ENCODE data around the gene CACHD1. TPM values are rescaled to one million over a fixed set of nuclear protein-coding genes. Genes with fewer than 3 reads are reported as not detected.

CACHD1 gene
- total RNA-seq, 2 donors from 2014 or later, result 8.6 to 12.9 TPM

- TF ChIP-seq POLR2A (IDR thresholded peaks at IDR 0.05), result no peak
- no peak for TF ChIP-seq CTCF (IDR thresholded peaks at IDR 0.05)
- no peaks in the 10 kb centered on the region for H3K27me3 ChIP-seq
- no peak for DNase-seq
- WGBS, 2 donors, result 23 to 37% methylated on average over 4 of the region's 4 CpGs
- intact Hi-C loops (cut with DNase I), result no loop called here
- no peak for ATAC-seq
- H3K27ac ChIP-seq, result no peak overlapping the region
- H3K9me3 ChIP-seq, result no peaks in the 10 kb centered on the region
- no peaks in the 10 kb centered on the region for H3K36me3 ChIP-seq (replicated peaks in 1 of 2; ENCODE audit: insufficient read depth in 1 of 2, low read depth in 2 of 2)
- no peak overlapping the region for H3K4me3 ChIP-seq
- peaks cover 55% of the 10 kb centered on the region for H3K4me1 ChIP-seq
Observed at GRCh38 chr1:64480999-64481772, 11.3 kb downstream of the CACHD1 start.

GRCh38 chr1:64482128-64482527 is 12.2 kb downstream of the CACHD1 start:
- TF ChIP-seq CTCF (IDR thresholded peaks at IDR 0.05) (no peak), POLR2A (IDR thresholded peaks at IDR 0.05) (no peak)
- H3K36me3 ChIP-seq (replicated peaks in 1 of 2; ENCODE audit: insufficient read depth in 1 of 2, low read depth in 2 of 2), result no peaks in the 10 kb centered on the region
- H3K4me1 ChIP-seq, result peaks cover 45% of the 10 kb centered on the region
- 61 to 78% methylated on average over 3 of the region's 3 CpGs for WGBS, 2 donors
- ATAC-seq, result no peak
- H3K4me3 ChIP-seq, result no peak overlapping the region
- no peaks in the 10 kb centered on the region for H3K9me3 ChIP-seq
- DNase-seq, result no peak
- no peak overlapping the region for H3K27ac ChIP-seq
- no peaks in the 10 kb centered on the region for H3K27me3 ChIP-seq
- intact Hi-C loops (cut with DNase I), result no loop called here

- intact Hi-C loops (cut with DNase I), result no loop called here
- Histone ChIP-seq H3K27me3 (no peaks in the 10 kb centered on the region), H3K36me3 (replicated peaks in 1 of 2; ENCODE audit: insufficient read depth in 1 of 2, low read depth in 2 of 2) (no peaks in the 10 kb centered on the region), H3K4me1 (peaks cover 44% of the 10 kb centered on the region), H3K4me3 (no peak overlapping the region), H3K9me3 (no peaks in the 10 kb centered on the region), H3K27ac (no peak overlapping the region)
- DNase-seq (no peak), ATAC-seq (no peak)
- 86 to 88% methylated on average over 1 of the region's 1 CpG for WGBS, 2 donors
- TF ChIP-seq POLR2A (IDR thresholded peaks at IDR 0.05) (no peak), CTCF (IDR thresholded peaks at IDR 0.05) (no peak)
Observed at GRCh38 chr1:64482720-64483119, 12.8 kb downstream of the CACHD1 start.

GRCh38 chr1:64483731-64484414 is 13.9 kb downstream of the CACHD1 start:
- H3K27ac ChIP-seq, result no peak overlapping the region
- DNase-seq (no peak), ATAC-seq (no peak)
- H3K9me3 ChIP-seq, result no peaks in the 10 kb centered on the region
- TF ChIP-seq CTCF (IDR thresholded peaks at IDR 0.05), result no peak
- TF ChIP-seq POLR2A (IDR thresholded peaks at IDR 0.05), result no peak
- H3K4me3 ChIP-seq, result no peak overlapping the region
- peaks cover 35% of the 10 kb centered on the region for H3K4me1 ChIP-seq
- no peaks in the 10 kb centered on the region for H3K27me3 ChIP-seq
- 93 to 95% methylated on average over 7 of the region's 7 CpGs for WGBS, 2 donors
- intact Hi-C loops (cut with DNase I), result no loop called here
- H3K36me3 ChIP-seq (replicated peaks in 1 of 2; ENCODE audit: insufficient read depth in 1 of 2, low read depth in 2 of 2), result no peaks in the 10 kb centered on the region

Measured in body of pancreas (tissue), 4 donors.